NCI-H187 treated with DMSO at 0.1 percent for 48 hours (cell line): ENCODE measurements around the gene EXOC7.
"Not testable (repeated sequence)": the region's sequence is repeated elsewhere in the genome, so short reads cannot be mapped to it uniquely, and the experiment has no call there.

ENCODE experiments used
- DNase-seq: peaks from one replicate; lab custom pipeline; 2025; lab: John Stamatoyannopoulos, UW

The EXOC7 gene

GRCh38 chr17:76042868-76043267 is 60.7 kb downstream of the EXOC7 start:
- not testable (repeated sequence) for DNase-seq

- DNase-seq: no peak
These were observed 63.2 kb downstream of the EXOC7 start for GRCh38 chr17:76040376-76040775.

GRCh38 chr17:76039121-76039520 is 64.5 kb downstream of the EXOC7 start:
- no peak for DNase-seq

GRCh38 chr17:76038050-76038449 is 65.5 kb downstream of the EXOC7 start:
- no peak for DNase-seq

- no peak for DNase-seq
These were observed 66.9 kb downstream of the EXOC7 start for GRCh38 chr17:76036497-76037261.

- DNase-seq: no peak
These were observed 68.9 kb downstream of the EXOC7 start for GRCh38 chr17:76034428-76035350.

- DNase-seq: no peak
These were observed 70.4 kb downstream of the EXOC7 start for GRCh38 chr17:76033139-76033538.

- no peak for DNase-seq
These were observed 70.8 kb downstream of the EXOC7 start for GRCh38 chr17:76032780-76033108.

- no peak for DNase-seq
These were observed 71.4 kb downstream of the EXOC7 start for GRCh38 chr17:76032073-76032779.
